Epidermal melanocyte (primary cell): ENCODE results near the gene ZG16B.
A peak's percentile ranks its signal among the peaks of the same experiment; 100 is the strongest.

Experiments
- DNase-seq: peaks from one replicate; pipeline ENCODE4 v3.0.0; 2011; ENCODE audit warnings: low spot score; ENCODE audit not compliant: insufficient read length

The ZG16B gene

GRCh38 chr16:2822496-2822895, 7.6 kb upstream of the ZG16B start:
- no peak for DNase-seq

GRCh38 chr16:2824626-2825025, 5.5 kb upstream of the ZG16B start:
- DNase-seq, result no peak

- DNase-seq, result no peak
Measured at GRCh38 chr16:2825049-2825742, 4.9 kb upstream of the ZG16B start.

GRCh38 chr16:2825906-2826305, 4.2 kb upstream of the ZG16B start:
- no peak for DNase-seq

- no peak for DNase-seq
Measured at GRCh38 chr16:2826591-2827373, 3.3 kb upstream of the ZG16B start.

GRCh38 chr16:2827374-2827791, 2.7 kb upstream of the ZG16B start:
- DNase-seq, result no peak

GRCh38 chr16:2827831-2828520, 2.1 kb upstream of the ZG16B start:
- no peak for DNase-seq

- DNase-seq, result no peak
Measured at GRCh38 chr16:2828521-2828840, 1.6 kb upstream of the ZG16B start.

GRCh38 chr16:2828876-2829430, 1.1 kb upstream of the ZG16B start:
- no peak for DNase-seq

- no peak for DNase-seq
Measured at GRCh38 chr16:2830355-2830695, 222 bp downstream of the ZG16B start.

GRCh38 chr16:2831203-2831602, 1.1 kb downstream of the ZG16B start:
- DNase-seq, result no peak

GRCh38 chr16:2833776-2834175, 3.7 kb downstream of the ZG16B start:
- no peak for DNase-seq

- DNase-seq, result no peak
Measured at GRCh38 chr16:2834968-2835367, 4.9 kb downstream of the ZG16B start.

GRCh38 chr16:2835638-2836493, 5.8 kb downstream of the ZG16B start:
- peak; percentile 73 for DNase-seq

GRCh38 chr16:2836646-2837508, 6.8 kb downstream of the ZG16B start:
- DNase-seq, result no peak

GRCh38 chr16:2838928-2839327, 8.8 kb downstream of the ZG16B start:
- DNase-seq, result peak; percentile 75

- no peak for DNase-seq
Measured at GRCh38 chr16:2839650-2840450, 9.7 kb downstream of the ZG16B start.

GRCh38 chr16:2840914-2841313, 10.8 kb downstream of the ZG16B start:
- no peak for DNase-seq

GRCh38 chr16:2841606-2842339, 11.7 kb downstream of the ZG16B start:
- DNase-seq, result no peak
